A673 (cell line): Measurements from ENCODE around the gene ALPK3.

Source experiments
- CTCF ChIP-seq: fragments of 300-800, 200-600 bp; sonication (generic); conservative IDR thresholded peaks from 2 replicates; pipeline ENCODE4 v1.5.1; 2017; ENCODE audit warnings: low read depth, mild to moderate bottlenecking, antibody characterized with exemption, low read length, moderate library complexity, mixed read lengths
- EZH2 ChIP-seq: fragments of 200-600 bp; sonication (generic); IDR thresholded peaks from 2 replicates; pipeline ENCODE4 v1.6.1; 2017; ENCODE audit warnings: borderline replicate concordance, low read depth, mild to moderate bottlenecking, mixed read lengths, antibody characterized with exemption, low read length; ENCODE audit not compliant: poor library complexity, severe bottlenecking

GRCh38 chr15:84872009-84872910 lies 55.1 kb downstream of the ALPK3 start:
- no peak for TF ChIP-seq CTCF
- TF ChIP-seq EZH2 = no peak
